Astrocyte (in vitro differentiated cells and primary cell): ENCODE data around the gene FLT1. TPM values are rescaled to one million over a fixed set of nuclear protein-coding genes. Genes with fewer than 3 reads are reported as not detected.

ENCODE experiments used
- DNase-seq: peaks from one replicate; pipeline ENCODE4 v3.0.0-alpha.2; 2010; ENCODE audit warnings: low read depth
- FAIRE-seq: peaks from 2 replicates; lab custom pipeline; 2011; peaks lifted over from hg19 to GRCh38; lab: Jason Lieb, UNC
- H2AFZ ChIP-seq: 2 replicates; pipeline ENCODE4 v1.6.0; 2012; ENCODE audit warnings: low read depth, low read length, inconsistent platforms
- H3K27ac ChIP-seq: 2 replicates; pipeline ENCODE4 v1.5.1; 2011; ENCODE audit warnings: low read depth, low read length, inconsistent platforms
- H3K27me3 ChIP-seq: 2 replicates; pipeline ENCODE4 v1.6.0; 2011; ENCODE audit warnings: low read length, inconsistent platforms; ENCODE audit not compliant: insufficient read depth
- H3K36me3 ChIP-seq: 2 replicates; pipeline ENCODE4 v1.5.1; 2011; ENCODE audit warnings: low read length, inconsistent platforms; ENCODE audit not compliant: insufficient read depth
- H3K4me1 ChIP-seq: 2 replicates; pipeline ENCODE4 v1.5.1; 2011; ENCODE audit warnings: low read length, inconsistent platforms; ENCODE audit not compliant: insufficient read depth
- H3K4me2 ChIP-seq: 2 replicates; pipeline ENCODE4 v1.6.0; 2012; ENCODE audit warnings: low read length, inconsistent platforms
- H3K4me3 ChIP-seq: 2 replicates; pipeline ENCODE4 v1.5.1; 2011; ENCODE audit warnings: low read depth, mild to moderate bottlenecking, low read length, inconsistent platforms; ENCODE audit not compliant: insufficient read depth
- H3K79me2 ChIP-seq: 2 replicates; pipeline ENCODE4 v1.6.0; 2012; ENCODE audit warnings: mild to moderate bottlenecking, low read length, inconsistent platforms; ENCODE audit not compliant: insufficient read depth
- H3K9ac ChIP-seq: 2 replicates; pipeline ENCODE4 v1.6.0; 2012; ENCODE audit warnings: mild to moderate bottlenecking, low read length, inconsistent platforms
- H3K9me3 ChIP-seq: 2 replicates; pipeline ENCODE4 v1.5.1; 2012; ENCODE audit warnings: low read depth, mild to moderate bottlenecking, low read length, inconsistent platforms; ENCODE audit not compliant: insufficient read depth
- H4K20me1 ChIP-seq: 2 replicates; pipeline ENCODE4 v1.6.0; 2012; ENCODE audit warnings: low read length, inconsistent platforms; ENCODE audit not compliant: insufficient read depth
- H3K27ac Mint-ChIP-seq: one replicate; pipeline ENCODE4 v1.8.0; 2021; ENCODE audit warnings: mild to moderate bottlenecking, mixed read lengths; ENCODE audit not compliant: unreplicated experiment
- H3K27me3 Mint-ChIP-seq: one replicate; pipeline ENCODE4 v1.8.0; 2021; ENCODE audit warnings: low read depth, mixed read lengths; ENCODE audit not compliant: unreplicated experiment
- H3K36me3 Mint-ChIP-seq: one replicate; pipeline ENCODE4 v1.8.0; 2021; ENCODE audit warnings: low read depth, mixed read lengths; ENCODE audit not compliant: unreplicated experiment
- H3K4me1 Mint-ChIP-seq: one replicate; pipeline ENCODE4 v1.8.0; 2021; ENCODE audit warnings: low read depth, mixed read lengths; ENCODE audit not compliant: unreplicated experiment
- H3K4me3 Mint-ChIP-seq: one replicate; pipeline ENCODE4 v1.8.0; 2021; ENCODE audit warnings: mild to moderate bottlenecking, moderate library complexity, mixed read lengths; ENCODE audit not compliant: unreplicated experiment
- H3K9me3 Mint-ChIP-seq: one replicate; pipeline ENCODE4 v1.8.0; 2021; ENCODE audit warnings: mild to moderate bottlenecking, mixed read lengths; ENCODE audit not compliant: unreplicated experiment
- EZH2 ChIP-seq: IDR thresholded peaks from 2 replicates; pipeline ENCODE4 v1.6.1; 2012; ENCODE audit warnings: mild to moderate bottlenecking, low read length, inconsistent platforms; ENCODE audit not compliant: insufficient read depth
- total RNA-seq: library from RNA; stranded (reverse); gene quantifications from 2 replicates; pipeline ENCODE4 v1.2.1, GENCODE V29; 2021
- TF ChIP-seq, protein P1 (sequence below): IDR thresholded peaks from 2 replicates; pipeline ENCODE4 v1.5.1; 2011; ENCODE audit warnings: low read depth, mild to moderate bottlenecking, inconsistent platforms, low read length, moderate library complexity; ENCODE audit not compliant: insufficient read depth

The FLT1 gene
- total RNA-seq, 1 donor from 2014 or later, result 7.3 TPM

DNA sequence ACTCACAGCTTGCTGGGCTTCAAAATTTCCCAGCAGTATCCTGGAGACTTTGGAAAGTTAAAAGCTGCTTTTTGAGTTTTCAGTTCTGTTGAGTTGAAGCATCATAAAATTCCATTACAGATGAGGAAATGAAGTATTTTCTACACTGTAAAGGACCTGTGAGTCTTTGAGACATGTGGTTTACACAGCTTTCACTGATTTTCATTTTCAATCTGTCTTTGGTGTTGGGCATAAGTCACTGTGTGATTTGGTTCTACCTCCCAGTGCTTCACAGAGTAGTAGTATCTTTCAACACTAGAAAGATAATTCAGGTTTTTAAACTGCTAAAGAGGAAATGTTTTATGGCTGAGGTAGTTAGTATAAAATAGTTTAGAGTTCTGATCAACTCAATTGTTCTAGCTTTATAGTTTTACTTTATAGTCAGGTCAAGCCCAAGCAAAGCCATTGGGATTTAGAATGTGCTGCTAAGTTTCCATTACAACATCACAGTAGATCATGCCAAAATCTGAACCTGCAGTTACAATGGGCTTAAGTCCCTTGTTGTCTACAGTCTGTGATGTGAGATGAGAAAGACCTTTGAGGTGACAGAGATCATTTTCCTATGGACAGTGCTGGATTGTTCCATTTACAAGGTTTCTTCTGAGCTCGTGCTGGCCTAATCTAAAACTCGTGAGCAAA lies 161.6 kb downstream of the FLT1 start:
- Mint-ChIP-seq H3K9me3 (peaks cover 2% of the 10 kb centered on the region), H3K4me1 (peaks cover 17% of the 10 kb centered on the region)

DNA sequence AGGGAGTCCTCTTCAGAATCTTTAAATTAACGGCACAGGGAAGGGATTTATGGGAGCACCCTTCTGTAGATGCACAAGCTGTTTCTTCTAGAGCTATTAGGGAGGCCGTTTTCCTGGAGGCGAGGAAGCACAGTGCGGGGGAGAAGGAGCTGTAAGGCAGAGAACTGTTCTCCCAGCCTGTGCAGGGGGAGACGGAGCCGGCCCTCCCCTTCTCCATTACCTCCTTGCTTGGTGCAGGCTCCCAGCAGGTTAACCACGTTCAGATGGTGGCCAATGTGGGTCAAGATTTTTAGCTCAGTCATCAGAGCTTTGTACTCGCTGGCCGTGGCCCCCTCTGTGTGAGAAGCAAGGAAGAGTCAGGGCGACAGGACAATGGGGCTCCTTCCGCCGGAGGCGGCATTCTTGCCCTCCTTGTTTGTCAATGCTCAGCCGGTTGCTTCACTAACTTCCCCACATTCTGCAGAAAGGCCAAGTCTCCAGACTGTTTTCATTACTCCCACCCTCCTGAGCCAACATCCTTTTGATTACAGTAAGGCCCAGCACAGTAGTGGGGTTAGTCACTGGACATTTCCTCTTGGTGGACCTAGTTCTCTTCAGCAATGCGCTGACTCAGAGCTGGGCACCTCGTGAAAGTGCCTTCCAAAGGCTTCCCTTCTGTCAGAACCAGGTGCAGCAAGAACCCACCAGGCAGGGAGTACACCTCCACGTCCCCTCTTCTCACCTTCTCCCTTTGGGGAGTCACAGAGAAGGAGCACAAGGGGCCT lies 165.4 kb downstream of the FLT1 start:
- Histone ChIP-seq H2AFZ (peak overlapping the region; percentile 52), H4K20me1 (no peaks in the 10 kb centered on the region), H3K27me3 (no peaks in the 10 kb centered on the region), H3K9me3 (no peaks in the 10 kb centered on the region), H3K4me3 (no peak overlapping the region), H3K79me2 (no peaks in the 10 kb centered on the region), H3K27ac (peak overlapping the region; percentile 68), H3K36me3 (no peaks in the 10 kb centered on the region), H3K4me1 (peaks cover 13% of the 10 kb centered on the region), H3K4me2 (peak overlapping the region; percentile 50), H3K9ac (peak overlapping the region; percentile 44)
- no peaks in the 10 kb centered on the region for H3K27me3 Mint-ChIP-seq
- peak overlapping the region; percentile 42 for H3K27ac Mint-ChIP-seq
- no peak for TF ChIP-seq EZH2
- TF ChIP-seq, protein P1, sequence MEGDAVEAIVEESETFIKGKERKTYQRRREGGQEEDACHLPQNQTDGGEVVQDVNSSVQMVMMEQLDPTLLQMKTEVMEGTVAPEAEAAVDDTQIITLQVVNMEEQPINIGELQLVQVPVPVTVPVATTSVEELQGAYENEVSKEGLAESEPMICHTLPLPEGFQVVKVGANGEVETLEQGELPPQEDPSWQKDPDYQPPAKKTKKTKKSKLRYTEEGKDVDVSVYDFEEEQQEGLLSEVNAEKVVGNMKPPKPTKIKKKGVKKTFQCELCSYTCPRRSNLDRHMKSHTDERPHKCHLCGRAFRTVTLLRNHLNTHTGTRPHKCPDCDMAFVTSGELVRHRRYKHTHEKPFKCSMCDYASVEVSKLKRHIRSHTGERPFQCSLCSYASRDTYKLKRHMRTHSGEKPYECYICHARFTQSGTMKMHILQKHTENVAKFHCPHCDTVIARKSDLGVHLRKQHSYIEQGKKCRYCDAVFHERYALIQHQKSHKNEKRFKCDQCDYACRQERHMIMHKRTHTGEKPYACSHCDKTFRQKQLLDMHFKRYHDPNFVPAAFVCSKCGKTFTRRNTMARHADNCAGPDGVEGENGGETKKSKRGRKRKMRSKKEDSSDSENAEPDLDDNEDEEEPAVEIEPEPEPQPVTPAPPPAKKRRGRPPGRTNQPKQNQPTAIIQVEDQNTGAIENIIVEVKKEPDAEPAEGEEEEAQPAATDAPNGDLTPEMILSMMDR, result no peak
- H3K36me3 Mint-ChIP-seq, result no peaks in the 10 kb centered on the region
- H3K4me1 Mint-ChIP-seq, result peaks cover 5% of the 10 kb centered on the region
- H3K9me3 Mint-ChIP-seq, result peaks cover 2% of the 10 kb centered on the region
- peak; percentile 52 for FAIRE-seq
- no peak overlapping the region for H3K4me3 Mint-ChIP-seq
- peak; percentile 86 for DNase-seq

More for the DNA sequence above, 161.6 kb downstream of the FLT1 start:
- Histone ChIP-seq H3K27me3 (no peaks in the 10 kb centered on the region), H3K4me2 (no peak overlapping the region), H3K27ac (no peak overlapping the region), H3K36me3 (no peaks in the 10 kb centered on the region), H3K9ac (no peak overlapping the region), H3K4me3 (no peak overlapping the region), H3K4me1 (peaks cover 25% of the 10 kb centered on the region), H3K79me2 (no peaks in the 10 kb centered on the region), H2AFZ (no peak overlapping the region), H4K20me1 (no peaks in the 10 kb centered on the region), H3K9me3 (no peaks in the 10 kb centered on the region)
- Mint-ChIP-seq H3K4me3 (no peak overlapping the region), H3K27ac (no peak overlapping the region), H3K36me3 (no peaks in the 10 kb centered on the region), H3K27me3 (no peaks in the 10 kb centered on the region)
- no peak for DNase-seq
- TF ChIP-seq, protein P1, result no peak
- no peak for TF ChIP-seq EZH2
- no peak for FAIRE-seq
